Ishikawa (cell line): ENCODE results near the gene NPIPB13.
"Not testable (repeated sequence)": the region's sequence is repeated elsewhere in the genome, so short reads cannot be mapped to it uniquely, and the experiment has no call there.

Experiments
- FOXM1 ChIP-seq: IDR thresholded peaks from 2 replicates; pipeline ENCODE4 v1.6.1; 2012; ENCODE audit warnings: low read depth, borderline replicate concordance
- TEAD4 ChIP-seq: IDR thresholded peaks from 2 replicates; pipeline ENCODE4 v1.6.1; 2012
- YY1 ChIP-seq: IDR thresholded peaks from 2 replicates; pipeline ENCODE4 v1.6.1; 2012; ENCODE audit warnings: low read depth
- TF ChIP-seq, protein P1 (sequence below): IDR thresholded peaks from 2 replicates; pipeline ENCODE4 v1.6.1; 2012; ENCODE audit warnings: low read depth, mild to moderate bottlenecking
- TF ChIP-seq, protein P2 (sequence below): IDR thresholded peaks from 2 replicates; pipeline ENCODE4 v1.6.1; 2012

NPIPB13 gene

DNA sequence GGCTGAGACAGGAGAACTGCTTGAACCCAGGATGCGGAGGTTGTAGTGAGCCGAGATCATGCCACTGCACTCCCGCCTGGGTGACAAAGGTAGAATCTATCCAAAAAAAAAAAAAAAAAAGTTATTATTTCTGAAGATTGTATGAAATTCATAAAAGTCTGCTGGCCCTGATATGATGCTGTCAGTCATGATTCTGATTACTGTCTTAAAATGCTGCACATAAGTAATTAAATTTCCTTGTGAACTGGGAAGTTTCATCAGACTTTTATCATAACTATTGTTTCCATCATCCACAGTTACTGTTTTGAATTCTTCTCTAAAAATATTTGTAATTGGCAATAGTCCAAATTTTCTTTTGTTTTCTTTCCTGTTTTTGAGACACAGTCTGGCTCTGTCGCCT, at the start of gene NPIPB13:
Gene NPIPB13, minus strand, starts transcription at position 101 of the 400 bp plus-strand sequence. CDS start 2,906 bp downstream, outside the sequence.
- not testable (repeated sequence) for TF ChIP-seq TEAD4, YY1
- TF ChIP-seq, protein P1, sequence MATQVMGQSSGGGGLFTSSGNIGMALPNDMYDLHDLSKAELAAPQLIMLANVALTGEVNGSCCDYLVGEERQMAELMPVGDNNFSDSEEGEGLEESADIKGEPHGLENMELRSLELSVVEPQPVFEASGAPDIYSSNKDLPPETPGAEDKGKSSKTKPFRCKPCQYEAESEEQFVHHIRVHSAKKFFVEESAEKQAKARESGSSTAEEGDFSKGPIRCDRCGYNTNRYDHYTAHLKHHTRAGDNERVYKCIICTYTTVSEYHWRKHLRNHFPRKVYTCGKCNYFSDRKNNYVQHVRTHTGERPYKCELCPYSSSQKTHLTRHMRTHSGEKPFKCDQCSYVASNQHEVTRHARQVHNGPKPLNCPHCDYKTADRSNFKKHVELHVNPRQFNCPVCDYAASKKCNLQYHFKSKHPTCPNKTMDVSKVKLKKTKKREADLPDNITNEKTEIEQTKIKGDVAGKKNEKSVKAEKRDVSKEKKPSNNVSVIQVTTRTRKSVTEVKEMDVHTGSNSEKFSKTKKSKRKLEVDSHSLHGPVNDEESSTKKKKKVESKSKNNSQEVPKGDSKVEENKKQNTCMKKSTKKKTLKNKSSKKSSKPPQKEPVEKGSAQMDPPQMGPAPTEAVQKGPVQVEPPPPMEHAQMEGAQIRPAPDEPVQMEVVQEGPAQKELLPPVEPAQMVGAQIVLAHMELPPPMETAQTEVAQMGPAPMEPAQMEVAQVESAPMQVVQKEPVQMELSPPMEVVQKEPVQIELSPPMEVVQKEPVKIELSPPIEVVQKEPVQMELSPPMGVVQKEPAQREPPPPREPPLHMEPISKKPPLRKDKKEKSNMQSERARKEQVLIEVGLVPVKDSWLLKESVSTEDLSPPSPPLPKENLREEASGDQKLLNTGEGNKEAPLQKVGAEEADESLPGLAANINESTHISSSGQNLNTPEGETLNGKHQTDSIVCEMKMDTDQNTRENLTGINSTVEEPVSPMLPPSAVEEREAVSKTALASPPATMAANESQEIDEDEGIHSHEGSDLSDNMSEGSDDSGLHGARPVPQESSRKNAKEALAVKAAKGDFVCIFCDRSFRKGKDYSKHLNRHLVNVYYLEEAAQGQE: not testable (repeated sequence)

DNA sequence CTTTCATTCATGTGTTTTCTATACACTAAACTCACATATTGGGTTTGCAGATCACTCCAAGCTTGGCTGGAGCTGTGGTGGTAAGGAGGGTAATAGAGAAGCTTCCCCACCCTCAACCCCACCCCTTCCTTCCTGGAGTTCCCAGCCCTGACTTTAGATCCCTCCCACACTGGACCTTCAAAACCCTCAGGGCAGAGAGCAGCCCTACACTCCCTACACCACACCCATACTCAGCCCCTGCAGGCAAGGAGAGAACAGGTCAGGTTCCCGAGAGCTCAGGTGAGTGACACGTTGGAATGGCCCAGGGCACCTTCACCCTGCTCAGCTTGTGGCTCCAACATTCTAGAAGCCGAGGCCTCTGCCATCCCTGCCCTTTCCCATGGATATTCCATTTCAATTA, 49.2 kb downstream of the NPIPB13 start, which contains the start of gene SULT1A3:
Gene SULT1A3, plus strand, starts transcription at position 207 of the 400 bp plus-strand sequence. CDS start 1,474 bp downstream, outside the sequence.
- not testable (repeated sequence) for TF ChIP-seq FOXM1
- TF ChIP-seq, protein P1: not testable (repeated sequence)
- TF ChIP-seq, protein P2, sequence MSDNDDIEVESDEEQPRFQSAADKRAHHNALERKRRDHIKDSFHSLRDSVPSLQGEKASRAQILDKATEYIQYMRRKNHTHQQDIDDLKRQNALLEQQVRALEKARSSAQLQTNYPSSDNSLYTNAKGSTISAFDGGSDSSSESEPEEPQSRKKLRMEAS: not testable (repeated sequence)
